Measurements from ENCODE around the gene PKNOX1. TPM values are rescaled to one million over a fixed set of nuclear protein-coding genes. Genes with fewer than 3 reads are reported as not detected.
A peak's percentile ranks its signal among the peaks of the same experiment; 100 is the strongest.

PKNOX1 gene
- total and polyA plus RNA-seq, 2 experiments from 2014 or later: 29.9 to 76.7 TPM

- Mint-ChIP-seq H3K27me3 (ENCODE audit: insufficient read depth, low read depth, poor library complexity) (peaks cover 9% of the 10 kb centered on the region), H3K4me1 (no peaks in the 10 kb centered on the region), H3K36me3 (ENCODE audit: low read depth) (peaks cover 50% of the 10 kb centered on the region), H3K9me3 (no peaks in the 10 kb centered on the region), H3K4me3 (no peak overlapping the region), H3K27ac (no peak overlapping the region)
- Histone ChIP-seq H3K9me2 (ENCODE audit: insufficient read depth) (no peaks in the 10 kb centered on the region), H3K4me3 (no peak overlapping the region), H2AFZ (no peak overlapping the region), H4K20me1 (replicated peaks; ENCODE audit: insufficient read depth) (no peaks in the 10 kb centered on the region), H3K4me2 (no peak overlapping the region), H3K36me3 (ENCODE audit: insufficient read depth) (peaks cover 21% of the 10 kb centered on the region; the same call in 1 of the 2 replicates), H3K27me3 (ENCODE audit: insufficient read depth) (no peaks in the 10 kb centered on the region), H3K27ac (ENCODE audit: low read depth) (0 out of 2 replicates have a peak overlapping the region, but pooled peaks have one; percentile 45), H3K79me2 (replicated peaks; ENCODE audit: insufficient read depth) (no peaks in the 10 kb centered on the region; the same call in 1 of the 2 replicates), H3F3A (replicated peaks; ENCODE audit: low read depth) (peaks cover 8% of the 10 kb centered on the region; the same call in 1 of the 2 replicates), H3K4me1 (ENCODE audit: insufficient read depth) (no peaks in the 10 kb centered on the region)
- DNase-seq (ENCODE audit: low spot score) (no peak), ATAC-seq (no peak)
- TF ChIP-seq NANOG (IDR thresholded peaks at IDR 0.05; ENCODE audit: borderline replicate concordance) (no peak), EZH2phosphoT487 (IDR thresholded peaks at IDR 0.05; ENCODE audit: unreplicated experiment) (no peak), CREB1 (CRISPR knock-in tag; IDR thresholded peaks at IDR 0.05; ENCODE audit: low read depth) (no peak), POLR2AphosphoS5 (IDR thresholded peaks at IDR 0.05; ENCODE audit: low read depth) (no peak), ZNF331 (CRISPR knock-in tag; IDR thresholded peaks at IDR 0.05; ENCODE audit: low read depth) (no peak), REST (IDR thresholded peaks at IDR 0.05; ENCODE audit: unreplicated experiment) (no peak), JUNB (IDR thresholded peaks at IDR 0.05; ENCODE audit: unreplicated experiment) (no peak), ZNF462 (CRISPR knock-in tag; IDR thresholded peaks at IDR 0.05) (no peak), ZNF114 (CRISPR knock-in tag; IDR thresholded peaks at IDR 0.05) (no peak), STAT1 (IDR thresholded peaks at IDR 0.05; ENCODE audit: unreplicated experiment) (no peak), EZH2 (IDR thresholded peaks at IDR 0.05; ENCODE audit: low read depth, unreplicated experiment) (no peak)
- TF ChIP-seq, protein P1, sequence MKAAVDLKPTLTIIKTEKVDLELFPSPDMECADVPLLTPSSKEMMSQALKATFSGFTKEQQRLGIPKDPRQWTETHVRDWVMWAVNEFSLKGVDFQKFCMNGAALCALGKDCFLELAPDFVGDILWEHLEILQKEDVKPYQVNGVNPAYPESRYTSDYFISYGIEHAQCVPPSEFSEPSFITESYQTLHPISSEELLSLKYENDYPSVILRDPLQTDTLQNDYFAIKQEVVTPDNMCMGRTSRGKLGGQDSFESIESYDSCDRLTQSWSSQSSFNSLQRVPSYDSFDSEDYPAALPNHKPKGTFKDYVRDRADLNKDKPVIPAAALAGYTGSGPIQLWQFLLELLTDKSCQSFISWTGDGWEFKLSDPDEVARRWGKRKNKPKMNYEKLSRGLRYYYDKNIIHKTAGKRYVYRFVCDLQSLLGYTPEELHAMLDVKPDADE (IDR thresholded peaks at IDR 0.05): no peak
- TF ChIP-seq, protein P2, sequence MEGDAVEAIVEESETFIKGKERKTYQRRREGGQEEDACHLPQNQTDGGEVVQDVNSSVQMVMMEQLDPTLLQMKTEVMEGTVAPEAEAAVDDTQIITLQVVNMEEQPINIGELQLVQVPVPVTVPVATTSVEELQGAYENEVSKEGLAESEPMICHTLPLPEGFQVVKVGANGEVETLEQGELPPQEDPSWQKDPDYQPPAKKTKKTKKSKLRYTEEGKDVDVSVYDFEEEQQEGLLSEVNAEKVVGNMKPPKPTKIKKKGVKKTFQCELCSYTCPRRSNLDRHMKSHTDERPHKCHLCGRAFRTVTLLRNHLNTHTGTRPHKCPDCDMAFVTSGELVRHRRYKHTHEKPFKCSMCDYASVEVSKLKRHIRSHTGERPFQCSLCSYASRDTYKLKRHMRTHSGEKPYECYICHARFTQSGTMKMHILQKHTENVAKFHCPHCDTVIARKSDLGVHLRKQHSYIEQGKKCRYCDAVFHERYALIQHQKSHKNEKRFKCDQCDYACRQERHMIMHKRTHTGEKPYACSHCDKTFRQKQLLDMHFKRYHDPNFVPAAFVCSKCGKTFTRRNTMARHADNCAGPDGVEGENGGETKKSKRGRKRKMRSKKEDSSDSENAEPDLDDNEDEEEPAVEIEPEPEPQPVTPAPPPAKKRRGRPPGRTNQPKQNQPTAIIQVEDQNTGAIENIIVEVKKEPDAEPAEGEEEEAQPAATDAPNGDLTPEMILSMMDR (conservative IDR thresholded peaks at IDR 0.05; ENCODE audit: low read depth in 2 of 2): no peak
Observed at GRCh38 chr21:43016728-43017127, 42.4 kb downstream of the PKNOX1 start.

Data from GM23338 (cell line).